GM04503 (cell line): ENCODE measurements around the gene KCNJ1.

Experiments used
- DNase-seq: peaks from one replicate; pipeline ENCODE4 v3.0.0-alpha.2; 2012; ENCODE audit warnings: low read depth

KCNJ1 gene

GRCh38 chr11:128867277-128867676, at the start of gene KCNJ1:
TSS of gene KCNJ1 (minus strand) at chr11:128867296. CDS start at chr11:128840243, 27,053 bp downstream.
- no peak for DNase-seq

- DNase-seq = no peak
Measured at GRCh38 chr11:128916681-128917080, 49.6 kb upstream of the KCNJ1 start.

- DNase-seq = no peak
Measured at GRCh38 chr11:128916037-128916572, 49.0 kb upstream of the KCNJ1 start.

GRCh38 chr11:128915149-128915521, 48.0 kb upstream of the KCNJ1 start:
- no peak for DNase-seq

DNA sequence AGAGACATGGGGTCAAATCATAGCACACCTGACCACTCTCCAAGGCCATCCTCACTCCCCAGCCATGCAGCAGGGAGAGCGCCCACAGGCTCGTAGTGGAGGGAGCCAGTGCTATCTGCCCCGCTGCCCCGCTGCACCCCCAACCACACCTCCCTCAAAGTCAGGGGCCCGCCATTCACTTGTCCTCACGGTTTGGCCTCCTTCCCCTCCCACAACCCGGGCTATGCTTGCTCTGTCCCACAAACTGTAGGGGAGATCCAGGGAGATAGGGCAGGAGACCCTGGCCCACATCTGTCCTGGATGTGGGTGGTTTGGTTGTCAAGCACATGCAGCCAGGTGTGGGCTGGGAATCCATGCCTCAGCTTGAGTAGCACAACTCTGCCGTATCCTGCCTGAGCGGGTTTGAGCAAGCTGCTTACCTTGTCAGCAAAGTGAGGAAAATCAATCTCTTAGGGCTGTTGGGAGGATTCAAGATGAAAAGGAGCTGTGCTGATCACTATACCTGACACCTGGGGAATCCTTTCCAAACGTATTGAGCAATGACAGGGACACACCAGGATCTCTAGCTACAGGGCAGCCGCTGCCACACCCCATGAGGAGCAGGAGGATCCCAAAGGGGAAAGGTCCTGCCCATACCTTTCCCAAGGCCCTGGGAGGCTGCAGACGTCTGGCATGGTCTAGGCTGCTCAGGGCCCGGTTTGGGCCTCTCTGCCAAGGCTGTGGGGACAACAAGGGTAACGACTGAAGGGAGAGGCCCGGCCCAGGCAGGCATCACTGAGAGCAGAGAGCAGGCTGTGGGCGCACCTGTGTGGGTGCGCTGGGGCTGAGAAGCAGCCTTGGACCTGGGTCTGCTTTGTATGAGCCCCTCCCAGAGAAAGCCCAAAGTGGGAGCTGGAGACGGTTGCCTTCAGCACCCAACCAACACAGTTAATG, 47.4 kb upstream of the KCNJ1 start:
- DNase-seq = no peak

DNA sequence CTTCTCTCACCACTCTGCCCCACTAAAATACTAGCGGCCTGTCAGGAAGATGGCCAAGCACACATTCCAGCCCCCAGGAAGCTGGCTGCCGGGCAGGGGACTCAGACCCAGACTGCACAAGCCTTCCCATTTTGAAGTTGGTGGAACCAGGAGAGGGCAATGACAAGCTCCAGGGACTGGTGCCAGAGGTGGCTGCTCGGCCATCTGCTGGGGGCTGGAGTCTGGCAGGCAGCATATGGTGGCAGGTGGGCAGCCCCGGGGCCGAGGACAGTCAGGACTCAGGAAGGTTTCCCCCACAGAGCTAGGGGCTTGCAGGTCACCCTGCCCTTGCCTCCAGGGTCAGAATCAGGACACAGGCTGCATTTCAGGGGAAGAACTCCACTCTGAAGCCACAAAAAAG, 46.7 kb upstream of the KCNJ1 start:
- DNase-seq = no peak

DNA sequence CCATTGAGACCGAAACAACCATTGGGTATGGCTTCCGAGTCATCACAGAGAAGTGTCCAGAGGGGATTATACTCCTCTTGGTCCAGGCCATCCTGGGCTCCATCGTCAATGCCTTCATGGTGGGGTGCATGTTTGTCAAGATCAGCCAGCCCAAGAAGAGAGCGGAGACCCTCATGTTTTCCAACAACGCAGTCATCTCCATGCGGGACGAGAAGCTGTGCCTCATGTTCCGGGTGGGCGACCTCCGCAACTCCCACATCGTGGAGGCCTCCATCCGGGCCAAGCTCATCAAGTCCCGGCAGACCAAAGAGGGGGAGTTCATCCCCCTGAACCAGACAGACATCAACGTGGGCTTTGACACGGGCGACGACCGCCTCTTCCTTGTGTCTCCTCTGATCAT, 44.6 kb upstream of the KCNJ1 start:
- DNase-seq = no peak

DNA sequence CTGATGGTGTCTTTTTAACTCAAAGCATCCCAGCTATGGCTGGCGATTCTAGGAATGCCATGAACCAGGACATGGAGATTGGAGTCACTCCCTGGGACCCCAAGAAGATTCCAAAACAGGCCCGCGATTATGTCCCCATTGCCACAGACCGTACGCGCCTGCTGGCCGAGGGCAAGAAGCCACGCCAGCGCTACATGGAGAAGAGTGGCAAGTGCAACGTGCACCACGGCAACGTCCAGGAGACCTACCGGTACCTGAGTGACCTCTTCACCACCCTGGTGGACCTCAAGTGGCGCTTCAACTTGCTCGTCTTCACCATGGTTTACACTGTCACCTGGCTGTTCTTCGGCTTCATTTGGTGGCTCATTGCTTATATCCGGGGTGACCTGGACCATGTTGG, 44.1 kb upstream of the KCNJ1 start:
- no peak for DNase-seq

- no peak for DNase-seq
Measured at GRCh38 chr11:128910576-128910975, 43.5 kb upstream of the KCNJ1 start.

DNA sequence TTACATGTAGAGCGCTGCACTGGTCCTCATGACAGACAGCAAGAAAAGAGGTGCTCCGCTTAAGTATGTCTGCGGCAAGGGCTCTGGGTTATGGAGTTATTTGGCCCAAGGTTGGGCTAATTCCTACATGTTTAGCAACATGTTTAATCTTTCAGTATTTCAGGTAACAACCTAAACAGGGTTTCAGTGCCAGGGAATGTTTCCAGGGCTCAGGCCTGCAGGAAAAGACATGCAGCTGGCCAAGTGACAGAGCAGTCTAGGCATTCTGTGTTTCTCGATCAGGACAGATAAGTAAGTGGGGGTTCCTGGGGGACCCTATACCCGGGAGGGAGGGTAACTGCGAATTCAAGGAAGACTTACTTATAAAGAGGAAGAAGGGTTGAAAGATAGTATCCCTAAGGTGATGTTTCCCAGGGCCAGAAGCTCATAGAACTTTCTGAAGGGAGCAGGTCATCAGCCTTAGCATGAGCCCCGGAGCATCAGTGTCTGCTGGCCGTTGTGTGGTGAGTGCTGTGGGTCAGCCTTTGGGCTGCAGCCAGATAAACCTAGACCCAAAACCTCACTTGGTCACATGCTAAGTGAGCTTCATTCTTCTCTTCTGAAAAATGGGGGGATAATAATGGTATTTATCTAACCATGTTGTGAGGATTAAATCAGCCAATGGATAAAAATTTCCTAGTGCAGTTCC, 42.5 kb upstream of the KCNJ1 start:
- no peak for DNase-seq

DNA sequence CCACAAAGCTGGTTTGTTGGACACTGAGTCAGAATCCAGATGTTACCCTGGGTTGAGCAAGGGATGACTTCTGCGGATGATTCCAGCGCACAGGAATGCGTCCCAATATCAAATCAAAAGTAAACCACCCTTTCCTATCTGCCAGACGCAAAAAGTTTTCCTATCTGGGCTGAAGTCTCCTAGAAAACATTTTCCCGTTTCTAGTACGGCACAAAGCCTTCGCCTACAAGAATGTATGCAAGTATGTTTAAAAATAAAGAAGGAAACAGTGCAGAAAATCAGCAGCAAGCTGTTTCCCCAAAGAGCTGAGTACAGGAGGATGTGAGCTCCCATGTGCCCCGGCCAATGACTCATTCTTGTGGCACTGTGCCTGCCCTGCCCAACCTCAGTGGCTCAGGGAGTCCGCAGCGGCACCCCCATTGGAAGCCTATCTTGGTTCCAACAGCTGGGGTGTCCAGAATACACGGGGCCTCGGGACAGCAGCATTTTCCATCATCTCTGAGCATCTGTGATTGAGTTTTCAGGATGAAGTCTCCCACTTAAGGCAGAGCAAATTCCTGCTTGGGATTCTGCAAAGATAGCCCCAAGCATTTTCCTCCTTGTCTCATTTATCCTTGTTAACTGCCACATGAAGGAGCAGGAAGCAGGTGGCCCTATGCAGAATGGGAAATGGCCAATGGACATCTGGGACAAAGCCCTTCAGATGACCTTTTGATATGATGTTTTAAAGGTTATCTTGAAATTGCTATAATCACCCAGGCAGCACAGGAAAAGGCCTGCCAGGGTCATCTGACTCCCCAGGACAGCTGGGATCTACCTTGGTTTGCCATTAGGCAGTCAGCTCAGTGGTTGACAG, 41.5 kb upstream of the KCNJ1 start:
- DNase-seq = peak; percentile 37

- no peak for DNase-seq
Measured at GRCh38 chr11:128907585-128907984, 40.5 kb upstream of the KCNJ1 start.

DNA sequence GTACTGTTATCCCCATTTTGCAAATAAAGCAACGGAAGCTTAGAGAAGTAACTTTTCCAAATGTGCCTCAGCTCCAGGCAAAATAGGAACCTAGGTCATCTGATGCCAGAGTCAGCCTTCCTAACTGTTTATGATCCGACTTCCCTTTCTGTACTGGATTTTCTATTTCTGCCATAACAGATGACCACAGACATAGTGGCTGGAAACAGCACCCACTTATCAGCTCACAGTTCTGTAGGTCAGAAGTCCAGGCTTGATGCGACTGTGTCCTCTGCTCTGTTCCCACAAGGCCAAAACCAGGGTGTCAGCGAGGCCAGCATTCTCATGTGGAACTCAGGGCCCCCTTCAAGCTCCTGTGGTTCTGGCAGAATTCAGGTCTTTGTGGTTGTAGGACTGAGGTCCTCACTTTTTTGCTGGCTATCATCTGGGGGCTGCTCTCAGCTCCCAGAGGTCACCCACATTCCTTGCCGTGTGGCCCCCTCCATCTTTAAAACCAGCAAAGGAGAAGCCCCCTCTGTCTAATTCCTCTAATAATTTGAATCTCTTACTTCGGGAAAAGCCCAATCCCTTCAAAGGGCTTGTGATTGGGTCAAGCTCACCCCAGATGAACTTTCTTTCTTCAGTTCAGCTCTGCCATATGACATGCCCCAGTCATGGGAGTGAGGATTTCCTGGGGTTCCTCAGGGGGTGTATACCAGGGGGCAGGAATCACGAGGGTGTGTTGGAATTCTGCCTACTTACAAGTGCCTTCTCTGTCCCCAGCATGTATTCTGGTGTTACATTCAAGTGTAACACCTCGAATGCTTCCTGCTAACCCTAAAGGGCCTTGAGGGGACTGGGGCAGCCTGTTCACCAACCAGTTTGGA, 39.3 kb upstream of the KCNJ1 start:
- DNase-seq = no peak

DNA sequence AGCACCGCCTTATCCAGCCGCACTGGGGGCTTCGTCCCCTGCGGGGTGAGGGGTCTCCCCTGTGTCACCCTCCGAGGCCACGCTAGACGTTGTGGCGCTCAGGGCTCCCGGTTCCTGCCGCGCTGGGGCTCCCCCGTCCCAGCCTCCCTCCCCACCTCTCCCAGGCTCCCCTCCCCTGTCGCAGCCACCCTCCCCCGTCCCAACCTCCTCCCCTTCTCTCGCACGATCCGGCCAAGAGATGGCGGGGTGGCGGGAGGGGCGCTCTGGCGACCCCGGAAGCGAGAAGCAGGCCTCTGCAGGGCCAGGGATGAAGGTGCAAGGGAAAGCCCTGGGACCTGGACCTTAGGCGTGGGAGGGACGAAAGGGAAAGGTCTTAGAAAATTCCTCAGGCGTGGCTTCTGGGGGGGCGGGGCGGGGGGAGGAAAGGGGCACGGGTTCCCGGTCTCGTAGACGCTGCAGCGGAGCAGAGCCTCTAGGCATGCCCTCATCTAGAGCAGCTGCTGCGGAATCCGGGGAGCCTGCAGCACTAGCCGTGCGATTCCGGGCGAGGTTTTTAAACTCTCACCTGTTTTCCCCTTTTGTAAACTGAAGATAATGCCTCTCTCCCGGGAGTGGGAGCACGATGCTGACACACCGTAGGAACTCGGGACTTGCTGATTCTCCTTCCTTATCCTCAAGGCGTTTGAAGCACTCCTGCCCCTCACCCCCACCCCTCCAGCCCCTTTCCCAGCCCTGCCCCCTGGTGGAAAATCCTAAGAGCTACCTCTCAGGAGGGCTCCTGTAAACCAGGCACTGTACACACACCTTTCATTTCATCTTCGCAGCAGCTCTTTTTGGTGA, 38.5 kb upstream of the KCNJ1 start:
- no peak for DNase-seq

DNA sequence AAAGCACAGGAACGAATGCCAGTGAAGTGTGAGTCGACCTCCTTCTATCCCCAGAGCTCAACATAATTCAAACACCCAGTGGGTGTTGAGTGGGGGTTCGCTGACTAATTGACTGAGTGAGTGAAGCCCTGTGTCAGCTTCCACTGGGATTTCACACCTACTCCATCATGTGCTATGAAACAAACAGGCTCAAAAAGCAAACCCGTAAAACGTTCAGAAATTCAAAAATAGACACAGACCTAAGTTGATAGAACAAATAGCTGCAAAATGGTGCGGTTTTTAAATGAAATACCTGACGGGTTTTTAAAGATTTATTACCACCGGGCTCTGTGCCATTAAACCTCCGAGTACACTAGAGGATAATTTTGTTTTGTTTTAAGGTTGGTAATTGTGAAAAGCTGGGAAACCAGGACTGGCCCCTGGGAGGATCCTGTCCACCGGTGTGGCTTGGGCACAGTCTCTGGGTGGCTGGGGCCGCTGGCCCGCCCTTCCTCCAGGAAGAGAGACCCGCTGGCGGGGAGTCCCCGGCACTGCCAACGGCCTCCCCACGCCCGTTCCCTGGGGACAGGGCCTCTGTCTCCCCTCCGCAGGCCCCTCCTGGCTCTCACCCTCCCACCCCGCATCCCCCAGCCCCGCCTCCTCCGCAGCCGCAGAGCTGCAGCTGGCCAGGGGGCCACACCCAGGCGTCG, 37.7 kb upstream of the KCNJ1 start:
- no peak for DNase-seq

- DNase-seq = no peak
Measured at GRCh38 chr11:128904303-128904655, 37.2 kb upstream of the KCNJ1 start.

GRCh38 chr11:128903248-128904061, 36.4 kb upstream of the KCNJ1 start:
- DNase-seq = no peak

GRCh38 chr11:128902515-128903066, 35.5 kb upstream of the KCNJ1 start:
- no peak for DNase-seq
